ENCODE data around the gene CACNA1G. TPM values are rescaled to one million over a fixed set of nuclear protein-coding genes. Genes with fewer than 3 reads are reported as not detected.

The CACNA1G gene
- polyA plus RNA-seq, 1 donor from 2014 or later = 10.9 TPM

DNA sequence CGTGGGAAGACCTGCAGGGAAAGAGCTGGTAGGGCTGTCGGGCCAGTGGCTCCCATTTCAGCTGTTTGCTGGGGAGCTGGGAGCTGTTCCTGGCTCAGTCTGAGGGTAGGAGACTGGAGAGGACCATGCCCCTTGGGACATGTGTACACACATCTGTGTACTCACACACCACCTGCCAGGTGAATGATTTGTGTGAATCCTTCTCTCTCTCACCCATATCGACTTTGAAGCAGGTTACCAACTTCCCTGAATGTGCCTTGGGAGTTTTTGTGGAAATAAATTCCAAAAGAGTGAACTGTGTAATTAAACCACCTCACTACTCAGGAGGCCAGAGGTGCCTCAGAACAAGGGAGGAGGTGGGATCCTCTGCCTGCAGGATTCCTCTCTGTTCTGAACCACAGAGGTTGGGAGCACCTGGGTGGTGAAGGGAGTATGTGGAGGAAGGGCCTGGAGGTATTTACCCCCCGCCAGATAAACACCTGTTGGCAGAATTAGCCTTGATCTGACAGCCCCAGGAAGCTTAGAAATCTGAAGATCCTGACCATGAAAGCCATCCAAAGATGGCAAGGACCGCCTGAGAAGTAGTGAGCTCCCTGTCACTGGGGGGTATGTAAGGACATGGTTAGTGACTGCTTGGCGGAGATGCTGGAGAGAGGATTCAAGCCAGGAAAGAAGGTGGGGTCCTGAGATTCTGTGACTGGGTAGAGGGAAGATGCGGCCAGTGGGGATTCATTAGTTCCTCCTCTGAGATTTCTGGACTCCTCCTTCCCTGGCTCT, 77.5 kb downstream of the CACNA1G start:
- Histone ChIP-seq H3K4me3 (ENCODE audit: low read length) (no peak overlapping the region), H3K9me2 (ENCODE audit: insufficient read depth, low read length) (no peaks in the 10 kb centered on the region), H3K9me3 (ENCODE audit: low read length) (no peaks in the 10 kb centered on the region), H3K36me3 (ENCODE audit: insufficient read depth, low read length) (no peaks in the 10 kb centered on the region), H3K27ac (ENCODE audit: low read length) (no peak overlapping the region), H3K9ac (ENCODE audit: low read length) (no peak overlapping the region), H2AFZ (ENCODE audit: low read depth, low read length) (no peak overlapping the region), H3K79me2 (replicated peaks; ENCODE audit: insufficient read depth, low read length) (no peaks in the 10 kb centered on the region), H4K20me1 (ENCODE audit: insufficient read depth) (no peaks in the 10 kb centered on the region), H3K27me3 (ENCODE audit: insufficient read depth, low read depth, low read length) (peaks cover 41% of the 10 kb centered on the region), H3F3A (ENCODE audit: insufficient read depth, low read length, poor library complexity, severe bottlenecking) (no peaks in the 10 kb centered on the region), H3K4me2 (ENCODE audit: low read length) (no peak overlapping the region)
- no peak for TF ChIP-seq EP300 (conservative IDR thresholded peaks at IDR 0.05; ENCODE audit: poor library complexity, severe bottlenecking)
- TF ChIP-seq POLR2AphosphoS5 (IDR thresholded peaks at IDR 0.05) = no peak
- TF ChIP-seq TAF1 (IDR thresholded peaks at IDR 0.05; ENCODE audit: low read depth) = no peak
- TF ChIP-seq, protein P1, sequence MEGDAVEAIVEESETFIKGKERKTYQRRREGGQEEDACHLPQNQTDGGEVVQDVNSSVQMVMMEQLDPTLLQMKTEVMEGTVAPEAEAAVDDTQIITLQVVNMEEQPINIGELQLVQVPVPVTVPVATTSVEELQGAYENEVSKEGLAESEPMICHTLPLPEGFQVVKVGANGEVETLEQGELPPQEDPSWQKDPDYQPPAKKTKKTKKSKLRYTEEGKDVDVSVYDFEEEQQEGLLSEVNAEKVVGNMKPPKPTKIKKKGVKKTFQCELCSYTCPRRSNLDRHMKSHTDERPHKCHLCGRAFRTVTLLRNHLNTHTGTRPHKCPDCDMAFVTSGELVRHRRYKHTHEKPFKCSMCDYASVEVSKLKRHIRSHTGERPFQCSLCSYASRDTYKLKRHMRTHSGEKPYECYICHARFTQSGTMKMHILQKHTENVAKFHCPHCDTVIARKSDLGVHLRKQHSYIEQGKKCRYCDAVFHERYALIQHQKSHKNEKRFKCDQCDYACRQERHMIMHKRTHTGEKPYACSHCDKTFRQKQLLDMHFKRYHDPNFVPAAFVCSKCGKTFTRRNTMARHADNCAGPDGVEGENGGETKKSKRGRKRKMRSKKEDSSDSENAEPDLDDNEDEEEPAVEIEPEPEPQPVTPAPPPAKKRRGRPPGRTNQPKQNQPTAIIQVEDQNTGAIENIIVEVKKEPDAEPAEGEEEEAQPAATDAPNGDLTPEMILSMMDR (IDR thresholded peaks at IDR 0.05; ENCODE audit: poor library complexity, severe bottlenecking) = no peak
- TF ChIP-seq, protein P2, sequence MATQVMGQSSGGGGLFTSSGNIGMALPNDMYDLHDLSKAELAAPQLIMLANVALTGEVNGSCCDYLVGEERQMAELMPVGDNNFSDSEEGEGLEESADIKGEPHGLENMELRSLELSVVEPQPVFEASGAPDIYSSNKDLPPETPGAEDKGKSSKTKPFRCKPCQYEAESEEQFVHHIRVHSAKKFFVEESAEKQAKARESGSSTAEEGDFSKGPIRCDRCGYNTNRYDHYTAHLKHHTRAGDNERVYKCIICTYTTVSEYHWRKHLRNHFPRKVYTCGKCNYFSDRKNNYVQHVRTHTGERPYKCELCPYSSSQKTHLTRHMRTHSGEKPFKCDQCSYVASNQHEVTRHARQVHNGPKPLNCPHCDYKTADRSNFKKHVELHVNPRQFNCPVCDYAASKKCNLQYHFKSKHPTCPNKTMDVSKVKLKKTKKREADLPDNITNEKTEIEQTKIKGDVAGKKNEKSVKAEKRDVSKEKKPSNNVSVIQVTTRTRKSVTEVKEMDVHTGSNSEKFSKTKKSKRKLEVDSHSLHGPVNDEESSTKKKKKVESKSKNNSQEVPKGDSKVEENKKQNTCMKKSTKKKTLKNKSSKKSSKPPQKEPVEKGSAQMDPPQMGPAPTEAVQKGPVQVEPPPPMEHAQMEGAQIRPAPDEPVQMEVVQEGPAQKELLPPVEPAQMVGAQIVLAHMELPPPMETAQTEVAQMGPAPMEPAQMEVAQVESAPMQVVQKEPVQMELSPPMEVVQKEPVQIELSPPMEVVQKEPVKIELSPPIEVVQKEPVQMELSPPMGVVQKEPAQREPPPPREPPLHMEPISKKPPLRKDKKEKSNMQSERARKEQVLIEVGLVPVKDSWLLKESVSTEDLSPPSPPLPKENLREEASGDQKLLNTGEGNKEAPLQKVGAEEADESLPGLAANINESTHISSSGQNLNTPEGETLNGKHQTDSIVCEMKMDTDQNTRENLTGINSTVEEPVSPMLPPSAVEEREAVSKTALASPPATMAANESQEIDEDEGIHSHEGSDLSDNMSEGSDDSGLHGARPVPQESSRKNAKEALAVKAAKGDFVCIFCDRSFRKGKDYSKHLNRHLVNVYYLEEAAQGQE (IDR thresholded peaks at IDR 0.05; ENCODE audit: borderline replicate concordance) = no peak
- no peak for TF ChIP-seq MXI1 (conservative IDR thresholded peaks at IDR 0.05; ENCODE audit: poor library complexity, severe bottlenecking)
- TF ChIP-seq SMC3 (conservative IDR thresholded peaks at IDR 0.05; ENCODE audit: poor library complexity) = no peak
- no peak for TF ChIP-seq EZH2 (IDR thresholded peaks at IDR 0.05; ENCODE audit: borderline replicate concordance, insufficient read depth, low read length, poor library complexity, severe bottlenecking)
- TF ChIP-seq RAD21 (conservative IDR thresholded peaks at IDR 0.05) = no peak

- Histone ChIP-seq H3K27me3 (ENCODE audit: insufficient read depth, low read depth, low read length) (peaks cover 36% of the 10 kb centered on the region), H3K36me3 (ENCODE audit: insufficient read depth, low read length) (no peaks in the 10 kb centered on the region), H3F3A (ENCODE audit: insufficient read depth, low read length, poor library complexity, severe bottlenecking) (no peaks in the 10 kb centered on the region), H3K9ac (ENCODE audit: low read length) (no peak overlapping the region), H3K9me3 (ENCODE audit: low read length) (no peaks in the 10 kb centered on the region), H3K79me2 (replicated peaks; ENCODE audit: insufficient read depth, low read length) (no peaks in the 10 kb centered on the region), H3K9me2 (ENCODE audit: insufficient read depth, low read length) (no peaks in the 10 kb centered on the region), H4K20me1 (ENCODE audit: insufficient read depth) (no peaks in the 10 kb centered on the region), H3K4me3 (ENCODE audit: low read length) (no peak overlapping the region), H3K27ac (ENCODE audit: low read length) (no peak overlapping the region), H3K4me2 (ENCODE audit: low read length) (no peak overlapping the region), H2AFZ (ENCODE audit: low read depth, low read length) (no peak overlapping the region)
- TF ChIP-seq MXI1 (conservative IDR thresholded peaks at IDR 0.05; ENCODE audit: poor library complexity, severe bottlenecking) (no peak), RAD21 (conservative IDR thresholded peaks at IDR 0.05) (no peak), EZH2 (IDR thresholded peaks at IDR 0.05; ENCODE audit: borderline replicate concordance, insufficient read depth, low read length, poor library complexity, severe bottlenecking) (no peak), POLR2AphosphoS5 (IDR thresholded peaks at IDR 0.05) (no peak), TAF1 (IDR thresholded peaks at IDR 0.05; ENCODE audit: low read depth) (no peak), SMC3 (conservative IDR thresholded peaks at IDR 0.05; ENCODE audit: poor library complexity) (no peak), EP300 (conservative IDR thresholded peaks at IDR 0.05; ENCODE audit: poor library complexity, severe bottlenecking) (no peak)
- TF ChIP-seq, protein P1 (IDR thresholded peaks at IDR 0.05; ENCODE audit: poor library complexity, severe bottlenecking) = no peak
- TF ChIP-seq, protein P2 (IDR thresholded peaks at IDR 0.05; ENCODE audit: borderline replicate concordance) = no peak
These were observed 78.1 kb downstream of the CACNA1G start for GRCh38 chr17:50638606-50638965.

Measured in neural cell (in vitro differentiated cells).